ENCODE results near the gene FAM240A.
A peak's percentile ranks its signal among the peaks of the same experiment; 100 is the strongest.

The FAM240A gene

DNA sequence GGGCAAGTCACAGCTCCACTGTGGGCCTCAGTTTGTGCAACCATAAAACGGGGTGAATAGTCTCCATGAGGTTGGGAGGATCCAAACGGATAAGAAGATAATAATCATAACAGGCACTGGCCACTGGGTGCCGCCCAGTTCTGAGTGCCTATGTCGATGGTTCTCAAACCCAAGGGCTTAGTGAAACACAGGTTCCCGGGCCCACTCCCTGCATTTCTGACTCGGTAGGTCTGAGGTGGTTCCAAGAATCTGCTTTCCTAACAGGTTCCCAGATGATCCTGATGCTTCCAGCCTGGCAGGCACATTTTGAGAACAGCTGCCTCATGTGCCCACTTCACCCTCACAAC lies 60.0 kb downstream of the FAM240A start:
- TF ChIP-seq, protein P1, sequence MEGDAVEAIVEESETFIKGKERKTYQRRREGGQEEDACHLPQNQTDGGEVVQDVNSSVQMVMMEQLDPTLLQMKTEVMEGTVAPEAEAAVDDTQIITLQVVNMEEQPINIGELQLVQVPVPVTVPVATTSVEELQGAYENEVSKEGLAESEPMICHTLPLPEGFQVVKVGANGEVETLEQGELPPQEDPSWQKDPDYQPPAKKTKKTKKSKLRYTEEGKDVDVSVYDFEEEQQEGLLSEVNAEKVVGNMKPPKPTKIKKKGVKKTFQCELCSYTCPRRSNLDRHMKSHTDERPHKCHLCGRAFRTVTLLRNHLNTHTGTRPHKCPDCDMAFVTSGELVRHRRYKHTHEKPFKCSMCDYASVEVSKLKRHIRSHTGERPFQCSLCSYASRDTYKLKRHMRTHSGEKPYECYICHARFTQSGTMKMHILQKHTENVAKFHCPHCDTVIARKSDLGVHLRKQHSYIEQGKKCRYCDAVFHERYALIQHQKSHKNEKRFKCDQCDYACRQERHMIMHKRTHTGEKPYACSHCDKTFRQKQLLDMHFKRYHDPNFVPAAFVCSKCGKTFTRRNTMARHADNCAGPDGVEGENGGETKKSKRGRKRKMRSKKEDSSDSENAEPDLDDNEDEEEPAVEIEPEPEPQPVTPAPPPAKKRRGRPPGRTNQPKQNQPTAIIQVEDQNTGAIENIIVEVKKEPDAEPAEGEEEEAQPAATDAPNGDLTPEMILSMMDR (IDR thresholded peaks at IDR 0.05; ENCODE audit: insufficient read depth, missing control alignments): no peak
- peak; percentile 5 for DNase-seq (ENCODE audit: insufficient read length, low spot score)
- no peak for FAIRE-seq

DNA sequence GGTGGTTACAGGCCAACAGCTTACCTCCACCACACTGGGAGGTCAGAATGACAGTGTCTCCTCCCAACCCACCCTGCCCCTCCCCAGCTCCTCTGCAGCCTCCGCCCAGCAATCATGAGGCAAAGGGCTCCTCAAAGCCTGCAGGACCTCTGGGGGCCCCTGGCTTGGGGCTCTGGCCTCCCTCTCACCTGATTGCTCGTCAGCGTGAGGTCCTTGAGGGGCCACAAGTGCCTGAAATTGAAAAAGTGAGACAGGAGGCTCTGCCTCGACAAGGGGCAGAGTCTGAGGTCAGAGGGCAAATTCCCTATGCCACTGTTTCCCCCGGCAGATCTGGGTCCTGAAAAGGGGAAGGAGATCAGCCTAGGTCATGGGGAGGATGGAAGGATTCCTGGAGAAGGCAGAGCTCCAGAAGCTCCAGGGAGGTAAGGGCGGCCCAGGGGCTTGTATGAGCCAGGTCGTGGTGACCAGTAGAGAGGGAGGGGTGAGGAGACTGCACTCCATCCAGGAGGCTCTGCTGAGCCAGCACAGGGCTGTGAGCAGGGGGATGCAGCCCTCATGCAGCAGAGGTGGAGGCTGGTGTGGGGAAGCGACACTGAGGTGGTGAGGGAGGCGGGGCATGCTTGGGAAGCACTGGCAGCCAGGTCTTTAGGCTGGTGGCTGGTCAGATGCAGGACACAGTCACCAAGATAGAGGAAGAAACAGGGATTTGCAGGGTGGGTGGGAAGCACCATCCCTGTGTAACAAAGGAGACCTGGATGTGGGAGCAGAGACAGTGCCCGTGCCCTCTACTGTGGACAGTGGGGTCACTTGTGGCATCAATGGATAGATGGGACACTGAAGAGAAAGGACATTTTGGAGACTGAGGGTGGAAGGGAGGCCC lies 61.1 kb downstream of the FAM240A start:
- FAIRE-seq (no peak), DNase-seq (ENCODE audit: insufficient read length, low spot score) (no peak)
- TF ChIP-seq, protein P1 (IDR thresholded peaks at IDR 0.05; ENCODE audit: insufficient read depth, missing control alignments): no peak

DNA sequence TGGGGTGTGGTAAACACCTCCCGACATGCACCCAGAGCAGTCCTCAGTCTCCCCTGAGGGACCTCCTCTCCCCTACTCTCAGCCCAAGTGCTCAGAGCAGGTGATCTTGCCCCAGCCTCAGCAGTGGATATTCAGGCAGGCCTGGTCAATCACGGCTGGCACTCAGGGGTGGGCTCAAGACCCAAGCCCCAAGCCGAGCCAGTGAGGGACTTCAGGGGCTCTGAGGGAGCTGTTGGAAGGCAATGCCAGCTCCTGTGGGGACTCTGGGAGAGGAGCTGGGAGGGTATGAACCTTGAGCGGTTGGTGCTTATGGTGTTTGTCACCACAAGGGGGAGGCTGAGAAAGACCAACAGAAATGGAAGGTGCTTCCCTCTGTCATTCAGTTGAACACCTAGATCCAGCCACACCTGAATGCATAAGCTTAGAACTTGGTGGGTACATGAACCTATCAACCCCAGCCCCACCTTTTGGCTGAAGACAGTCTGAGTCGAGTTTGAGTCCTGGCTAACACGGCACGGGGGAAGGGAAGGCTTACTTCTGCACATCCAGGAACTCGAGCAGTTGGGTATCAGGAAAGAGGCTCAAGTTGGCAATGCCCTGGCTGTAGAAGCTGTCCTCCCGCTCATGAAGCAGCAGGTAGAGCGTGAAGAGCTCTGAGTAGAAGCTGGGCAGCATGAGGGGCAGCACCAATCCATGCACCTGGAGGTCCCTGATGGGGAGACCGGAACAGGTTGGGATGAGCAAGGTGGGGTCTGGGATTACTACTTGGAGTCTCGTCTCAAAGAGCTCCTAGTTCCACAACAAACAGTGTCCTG lies 61.9 kb downstream of the FAM240A start:
- DNase-seq (ENCODE audit: insufficient read length, low spot score) (no peak), FAIRE-seq (no peak)
- TF ChIP-seq, protein P1 (IDR thresholded peaks at IDR 0.05; ENCODE audit: insufficient read depth, missing control alignments): no peak

DNA sequence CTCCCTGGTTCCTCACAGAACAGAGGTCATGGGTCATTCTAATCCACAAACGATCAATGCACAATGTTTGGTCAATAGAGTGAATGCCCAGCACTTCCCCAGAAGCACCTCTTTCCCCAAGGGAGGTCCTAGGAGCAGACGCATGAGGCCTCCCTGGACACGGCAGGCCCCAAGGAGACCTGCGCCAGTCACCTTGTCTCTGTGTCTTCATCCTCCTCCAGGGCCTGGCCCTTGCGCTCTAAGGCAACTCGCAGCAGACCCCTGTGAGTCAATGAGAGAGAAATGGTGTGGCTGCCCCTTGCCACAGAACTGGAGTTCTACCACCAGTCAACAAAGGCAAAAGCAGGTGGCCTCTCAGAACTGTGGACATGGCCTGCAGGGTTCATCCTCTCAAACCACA lies 63.1 kb downstream of the FAM240A start:
- DNase-seq (ENCODE audit: insufficient read length, low spot score): no peak
- TF ChIP-seq, protein P1 (IDR thresholded peaks at IDR 0.05; ENCODE audit: insufficient read depth, missing control alignments): no peak
- FAIRE-seq: no peak

Data from D721Med (cell line).